Suprapubic skin (tissue), 3 donors: ENCODE results near the gene DNAH2.

Experiments
- POLR2A ChIP-seq, 2 donors: fragments of 450-650 bp; IDR thresholded peaks; one replicate each; pipeline ENCODE4 v1.6.1; 2017; ENCODE audit warnings: antibody characterized with exemption in 2 of 2, mild to moderate bottlenecking in 2 of 2, moderate library complexity in 2 of 2
- TF ChIP-seq, protein P1 (sequence below), 2 donors: fragments of 200-600 bp in 1 of 2; fragments of 450-650 bp in 1 of 2; sonication (generic) in 1 of 2; IDR thresholded peaks; one replicate each; pipeline ENCODE4 v1.5.1; 2016 to 2019; ENCODE audit warnings: antibody characterized with exemption in 2 of 2, mild to moderate bottlenecking in 1 of 2, moderate library complexity in 1 of 2

GRCh38 chr17:7711051-7711755 lies 6.3 kb upstream of the DNAH2 start:
- TF ChIP-seq, protein P1, sequence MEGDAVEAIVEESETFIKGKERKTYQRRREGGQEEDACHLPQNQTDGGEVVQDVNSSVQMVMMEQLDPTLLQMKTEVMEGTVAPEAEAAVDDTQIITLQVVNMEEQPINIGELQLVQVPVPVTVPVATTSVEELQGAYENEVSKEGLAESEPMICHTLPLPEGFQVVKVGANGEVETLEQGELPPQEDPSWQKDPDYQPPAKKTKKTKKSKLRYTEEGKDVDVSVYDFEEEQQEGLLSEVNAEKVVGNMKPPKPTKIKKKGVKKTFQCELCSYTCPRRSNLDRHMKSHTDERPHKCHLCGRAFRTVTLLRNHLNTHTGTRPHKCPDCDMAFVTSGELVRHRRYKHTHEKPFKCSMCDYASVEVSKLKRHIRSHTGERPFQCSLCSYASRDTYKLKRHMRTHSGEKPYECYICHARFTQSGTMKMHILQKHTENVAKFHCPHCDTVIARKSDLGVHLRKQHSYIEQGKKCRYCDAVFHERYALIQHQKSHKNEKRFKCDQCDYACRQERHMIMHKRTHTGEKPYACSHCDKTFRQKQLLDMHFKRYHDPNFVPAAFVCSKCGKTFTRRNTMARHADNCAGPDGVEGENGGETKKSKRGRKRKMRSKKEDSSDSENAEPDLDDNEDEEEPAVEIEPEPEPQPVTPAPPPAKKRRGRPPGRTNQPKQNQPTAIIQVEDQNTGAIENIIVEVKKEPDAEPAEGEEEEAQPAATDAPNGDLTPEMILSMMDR (IDR thresholded peaks at IDR 0.05) = peak in 1 of 2 donors; percentile 22
- no peak for TF ChIP-seq POLR2A (IDR thresholded peaks at IDR 0.05)
